Stimulated activated effector memory CD8-positive, alpha-beta T cell treated with anti-CD3 and anti-CD28 coated beads, Interleukin-12 subunit alpha, Interleukin-12 subunit beta, amount 100 ng/mL, for 72 hours (primary cell): Measurements from ENCODE around the gene DOLPP1.
"Not testable (repeated sequence)": the region's sequence is repeated elsewhere in the genome, so short reads cannot be mapped to it uniquely, and the experiment has no call there.

ENCODE experiments used
- ATAC-seq: fragments of 150-1000 bp; cut with Tn5 transposase; 2 replicates; pipeline ENCODE4 v1.10.0; 2021
- DNase-seq, 2 donors: peaks; one replicate each; pipeline ENCODE4 v3.0.0; 2021 to 2022; ENCODE audit warnings: low spot score in 2 of 2
- H3K27ac Mint-ChIP-seq: one replicate; pipeline ENCODE4 v1.8.0; 2022; ENCODE audit warnings: mild to moderate bottlenecking, mixed read lengths
- H3K36me3 Mint-ChIP-seq: one replicate; pipeline ENCODE4 v1.8.0; 2022; ENCODE audit warnings: mild to moderate bottlenecking, mixed read lengths
- H3K4me1 Mint-ChIP-seq: one replicate; pipeline ENCODE4 v1.8.0; 2022; ENCODE audit warnings: mixed read lengths
- H3K4me3 Mint-ChIP-seq: one replicate; pipeline ENCODE4 v1.8.0; 2022; ENCODE audit warnings: mild to moderate bottlenecking, mixed read lengths
- H3K9me3 Mint-ChIP-seq: one replicate; pipeline ENCODE4 v1.8.0; 2022; ENCODE audit warnings: mixed read lengths

DOLPP1 gene

DNA sequence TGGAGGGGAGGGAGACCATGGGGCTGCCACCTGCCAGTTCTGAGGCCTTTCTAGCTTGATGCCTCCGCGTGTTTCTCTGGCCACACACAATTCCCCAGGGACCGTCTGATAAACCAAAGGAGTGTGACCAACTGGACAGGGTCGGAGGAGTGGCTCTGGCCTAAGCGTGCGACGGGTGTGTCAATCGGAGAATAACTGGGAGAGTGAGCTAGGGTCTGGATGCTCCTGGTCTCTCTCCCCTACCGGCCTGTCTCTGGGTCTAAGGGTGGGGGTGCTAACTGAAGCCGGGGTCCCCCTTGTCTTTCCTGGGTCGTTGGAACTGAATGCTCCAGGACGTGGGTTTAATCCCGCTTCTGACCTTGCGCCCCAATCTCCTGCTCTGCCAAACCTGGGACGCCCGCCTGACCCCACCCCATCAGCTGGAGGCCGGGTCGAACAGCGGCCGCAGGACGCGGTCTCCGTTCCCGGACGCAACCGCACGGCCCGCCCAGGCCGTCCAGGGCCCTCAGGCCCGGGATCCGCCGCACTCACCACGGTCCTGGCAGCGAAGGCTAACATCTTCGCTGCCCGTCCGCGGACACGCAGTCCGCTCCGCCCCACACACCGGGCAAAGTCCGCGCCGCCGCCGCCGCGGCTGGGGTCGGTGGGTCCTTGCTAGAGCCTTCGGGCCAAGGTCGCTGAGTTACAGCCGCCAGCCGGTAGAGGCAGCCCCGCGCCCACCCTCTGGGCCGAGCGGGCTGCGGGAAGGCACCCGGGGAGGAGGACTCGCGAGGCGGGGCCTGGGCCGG lies 29.2 kb downstream of the DOLPP1 start:
- no peaks in the 10 kb centered on the region for H3K9me3 Mint-ChIP-seq
- DNase-seq (peak in 1 of 2 donors; percentile 55), ATAC-seq (no peak)
- H3K4me1 Mint-ChIP-seq, result peaks cover 18% of the 10 kb centered on the region
- H3K36me3 Mint-ChIP-seq, result peaks cover 14% of the 10 kb centered on the region
- H3K4me3 Mint-ChIP-seq, result peak overlapping the region; percentile 86
- H3K27ac Mint-ChIP-seq, result peak overlapping the region; percentile 96

DNA sequence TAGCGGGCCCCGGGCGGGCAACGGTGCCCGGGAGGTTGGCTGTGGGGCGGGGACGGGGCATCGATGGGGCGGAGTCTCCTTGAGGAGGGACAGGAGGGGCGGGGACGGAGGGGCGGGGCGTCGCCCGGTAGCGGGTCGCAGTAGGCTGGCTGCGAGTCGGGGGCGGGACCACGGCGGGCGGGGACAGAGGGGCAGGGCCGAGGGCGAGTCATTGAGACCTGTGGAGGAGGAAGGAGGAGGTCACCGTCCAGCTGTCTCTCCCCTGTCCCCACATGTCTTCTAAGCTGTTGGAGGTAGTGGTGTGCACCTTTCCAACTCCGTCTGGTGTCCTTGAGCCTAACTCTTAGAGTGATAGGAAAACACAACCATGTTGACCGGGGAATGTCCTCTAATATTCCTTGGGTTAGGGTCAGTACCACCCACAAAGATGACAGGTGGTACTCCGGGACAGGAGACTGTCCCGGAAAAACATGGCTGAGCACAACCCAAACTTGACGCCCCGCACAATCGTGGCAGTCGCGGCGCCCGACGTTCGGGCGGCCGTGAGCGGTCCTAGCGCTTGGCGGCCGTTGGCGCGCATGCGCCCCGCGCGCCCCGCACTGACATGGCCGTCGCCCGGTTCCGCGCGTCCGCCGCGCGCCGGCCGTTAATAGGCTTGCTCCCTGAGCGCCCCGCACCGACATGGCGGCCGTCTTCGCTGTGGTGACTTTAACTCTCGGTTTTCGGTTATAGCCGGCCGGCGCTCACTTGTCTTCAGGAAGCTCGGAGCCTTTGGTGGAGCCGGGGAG lies 30.0 kb downstream of the DOLPP1 start, which contains the start of the genes CRAT and PTPA:
Gene CRAT (minus strand): TSS at position 54 of the 788 bp plus-strand sequence. CDS start 284 bp downstream, outside the sequence.
Gene PTPA (plus strand): TSS at position 676 of the 788 bp plus-strand sequence. CDS start 186 bp downstream, outside the sequence.
- Mint-ChIP-seq H3K4me3 (peak within 1 kb of the TSS; percentile 86), H3K4me1 (peaks cover 22% of the 10 kb centered on the region), H3K9me3 (no peaks in the 10 kb centered on the region), H3K27ac (peak within 1 kb of the TSS; percentile 96), H3K36me3 (peaks cover 14% of the 10 kb centered on the region)
- DNase-seq (peak; percentile 82 to 93), ATAC-seq (peak; percentile 92)

DNA sequence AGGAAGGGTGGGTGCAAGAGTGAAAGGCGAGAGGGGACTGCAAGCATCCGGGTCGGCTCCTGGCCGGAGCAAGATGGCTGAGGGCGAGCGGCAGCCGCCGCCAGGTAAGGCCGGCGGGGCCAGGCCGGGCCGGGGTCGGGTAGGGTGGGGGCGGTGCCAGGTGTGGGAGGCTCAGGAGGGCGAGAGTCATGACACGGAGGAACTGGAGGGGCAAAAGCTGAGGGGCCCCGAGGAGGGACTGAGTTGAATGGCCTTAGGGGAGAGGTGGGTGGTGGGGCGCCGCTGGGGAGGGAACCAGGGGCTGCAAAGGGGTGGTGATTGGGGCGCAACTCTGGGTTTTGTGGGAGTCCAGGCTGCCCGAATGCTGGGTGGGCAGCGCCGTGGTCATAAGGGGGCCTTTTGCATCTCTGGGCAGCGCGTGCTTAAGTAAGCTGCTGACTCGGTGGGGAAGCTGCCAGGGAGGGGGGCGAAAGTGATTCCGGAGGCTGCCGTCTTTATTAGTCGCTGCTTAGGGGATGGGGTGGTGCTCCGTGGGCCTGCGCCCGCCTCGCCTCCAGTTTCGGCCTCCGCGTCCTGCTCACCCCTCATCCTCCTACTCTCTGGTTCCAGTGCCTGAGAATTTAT lies 30.7 kb downstream of the DOLPP1 start:
- Mint-ChIP-seq H3K9me3 (no peaks in the 10 kb centered on the region), H3K4me3 (peak overlapping the region; percentile 86), H3K27ac (peak overlapping the region; percentile 96), H3K36me3 (peaks cover 13% of the 10 kb centered on the region), H3K4me1 (peaks cover 22% of the 10 kb centered on the region)
- DNase-seq (peak in 1 of 2 donors; percentile 68), ATAC-seq (no peak)

DNA sequence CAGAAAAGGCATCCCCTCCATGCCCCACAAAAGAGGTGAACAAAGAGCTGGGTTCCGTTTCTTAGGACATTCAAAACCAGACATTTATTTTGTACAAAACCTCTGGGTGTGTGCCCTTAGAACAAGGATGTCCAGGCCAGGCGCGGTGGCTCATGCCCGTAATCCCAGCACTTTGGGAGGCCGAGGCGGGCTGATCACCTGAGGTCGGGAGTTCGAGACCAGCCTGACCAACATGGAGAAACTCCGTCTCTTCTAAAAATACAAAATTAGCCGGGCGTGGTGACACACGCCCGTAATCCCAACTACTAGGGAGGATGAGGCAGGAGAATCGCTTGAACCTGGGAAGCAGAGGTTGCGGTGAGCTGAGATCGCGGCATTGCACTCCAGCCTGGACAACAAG lies 31.6 kb downstream of the DOLPP1 start:
- not testable (repeated sequence) for DNase-seq, ATAC-seq, H3K9me3 Mint-ChIP-seq, H3K36me3 Mint-ChIP-seq
- Mint-ChIP-seq H3K27ac (peak overlapping the region; percentile 96), H3K4me1 (peaks cover 22% of the 10 kb centered on the region), H3K4me3 (peak overlapping the region; percentile 86)

DNA sequence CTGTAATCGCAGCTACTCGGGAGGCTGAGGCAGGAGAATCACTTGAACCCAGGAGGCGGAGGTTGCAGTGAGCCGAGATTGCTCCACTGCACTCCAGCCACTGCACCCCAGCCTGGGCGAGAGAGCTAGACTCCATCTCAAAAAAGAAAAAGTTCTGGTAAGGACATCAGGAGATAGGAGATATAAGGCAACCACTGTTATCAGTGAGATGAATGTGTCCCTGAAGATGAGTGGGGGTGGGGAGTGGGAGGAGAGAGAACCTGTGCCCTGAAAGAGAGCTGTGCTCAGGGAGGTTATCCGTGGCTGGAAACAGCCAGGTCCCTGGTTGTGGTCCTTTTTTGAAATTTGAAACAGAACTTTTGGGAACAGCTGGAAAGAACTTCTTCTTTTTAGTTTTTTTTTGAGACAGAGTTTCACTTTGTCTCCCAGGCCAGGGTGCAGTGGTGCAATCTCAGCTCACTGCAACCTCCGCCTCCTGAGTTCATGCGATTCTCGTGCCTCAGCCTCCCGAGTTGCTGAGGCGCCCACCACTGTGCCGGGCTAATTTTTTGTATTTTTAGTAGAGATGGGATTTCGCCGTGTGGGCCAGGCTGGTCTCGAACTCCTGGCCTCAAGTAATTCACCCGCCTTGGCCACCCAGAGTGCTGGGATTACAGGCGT lies 32.9 kb downstream of the DOLPP1 start:
- DNase-seq, result no peak
- no peak overlapping the region for H3K27ac Mint-ChIP-seq
- H3K4me1 Mint-ChIP-seq, result peaks cover 18% of the 10 kb centered on the region
- H3K4me3 Mint-ChIP-seq, result no peak overlapping the region
- ATAC-seq, result no peak
- peaks cover 6% of the 10 kb centered on the region for H3K36me3 Mint-ChIP-seq
- no peaks in the 10 kb centered on the region for H3K9me3 Mint-ChIP-seq

DNA sequence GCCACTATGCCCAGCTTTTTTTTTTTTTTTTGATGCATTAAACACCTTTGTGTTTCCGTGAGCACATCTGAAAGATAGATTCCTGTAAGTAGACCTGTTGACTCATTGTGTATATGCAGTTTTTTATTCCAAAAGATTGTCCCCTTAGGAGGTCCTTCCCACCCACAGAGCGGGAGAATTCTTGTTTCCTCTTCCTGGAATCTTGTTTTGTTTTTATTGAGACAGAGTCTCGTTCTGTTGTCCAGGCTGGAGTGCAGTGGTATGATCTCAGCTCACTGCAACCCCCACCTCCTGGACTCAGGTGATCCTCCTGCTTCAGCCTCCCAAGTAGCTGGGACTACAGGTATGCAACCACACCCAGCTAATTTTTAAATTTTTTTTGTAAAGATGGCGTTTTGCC lies 37.9 kb downstream of the DOLPP1 start:
- peaks cover 7% of the 10 kb centered on the region for H3K4me1 Mint-ChIP-seq
- no peak for ATAC-seq
- H3K36me3 Mint-ChIP-seq, result peaks cover 44% of the 10 kb centered on the region
- no peak for DNase-seq
- H3K4me3 Mint-ChIP-seq, result no peak overlapping the region
- H3K9me3 Mint-ChIP-seq, result no peaks in the 10 kb centered on the region
- H3K27ac Mint-ChIP-seq, result no peak overlapping the region

DNA sequence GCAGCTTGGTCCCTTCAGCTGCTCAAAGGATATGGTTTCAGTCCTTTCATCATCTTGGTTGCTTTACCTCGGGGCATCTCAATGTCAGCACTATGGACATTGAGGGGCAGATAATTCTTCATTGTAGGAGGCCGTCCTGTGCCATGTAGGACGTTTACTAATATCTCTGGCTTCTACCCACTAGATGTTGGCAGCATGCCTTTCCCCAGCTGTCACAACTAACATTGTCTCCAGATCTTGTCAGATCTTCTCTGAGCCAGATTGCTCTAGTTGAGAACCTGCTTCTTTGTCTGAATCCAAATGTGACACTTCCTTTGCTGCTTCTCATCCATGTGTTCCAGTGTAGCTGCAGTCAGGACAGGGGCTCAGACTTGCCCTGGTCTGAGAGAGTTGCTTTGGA lies 40.6 kb downstream of the DOLPP1 start:
- Mint-ChIP-seq H3K27ac (peak overlapping the region; percentile 67), H3K36me3 (peaks cover 71% of the 10 kb centered on the region), H3K4me1 (no peaks in the 10 kb centered on the region), H3K9me3 (no peaks in the 10 kb centered on the region), H3K4me3 (no peak overlapping the region)
- ATAC-seq (no peak), DNase-seq (no peak)

DNA sequence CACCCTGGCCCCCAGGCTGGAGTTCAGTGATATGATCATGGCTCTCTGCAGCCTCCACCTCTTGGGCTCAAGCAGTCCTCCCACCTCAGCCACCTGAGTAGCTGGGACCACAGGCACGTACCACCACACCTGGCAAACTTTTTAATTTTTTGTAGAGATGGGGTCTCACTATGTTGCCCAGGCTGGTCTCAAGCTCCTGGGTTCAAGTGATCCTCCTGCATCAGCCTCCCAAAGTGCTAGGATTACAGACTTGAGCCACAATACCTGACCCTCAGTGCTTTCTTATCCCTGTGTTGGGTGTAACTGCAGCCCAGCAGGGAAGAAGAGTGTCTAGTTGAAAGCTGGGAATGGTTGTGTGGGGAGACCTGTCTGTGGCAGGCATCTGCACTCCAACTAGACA lies 41.2 kb downstream of the DOLPP1 start:
- Mint-ChIP-seq H3K9me3 (no peaks in the 10 kb centered on the region), H3K36me3 (peaks cover 72% of the 10 kb centered on the region), H3K4me1 (no peaks in the 10 kb centered on the region), H3K27ac (no peak overlapping the region), H3K4me3 (no peak overlapping the region)
- ATAC-seq (no peak), DNase-seq (no peak)

DNA sequence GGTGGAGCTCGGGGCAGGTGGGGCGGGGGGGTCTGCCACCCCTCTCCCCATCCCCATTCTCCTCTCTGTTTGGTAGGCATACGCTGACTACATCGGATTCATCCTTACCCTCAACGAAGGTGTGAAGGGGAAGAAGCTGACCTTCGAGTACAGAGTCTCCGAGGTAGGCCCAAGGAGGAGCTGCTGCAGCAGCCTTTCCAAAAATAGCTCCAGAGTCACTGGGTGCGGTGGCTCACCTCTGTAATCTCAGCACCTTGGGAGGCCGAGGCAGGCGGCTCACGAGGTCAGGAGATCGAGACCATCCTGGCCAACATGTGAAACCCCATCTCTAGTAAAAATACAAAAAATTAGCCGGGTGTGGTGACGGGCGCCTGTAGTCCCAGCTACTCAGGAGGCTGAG lies 42.1 kb downstream of the DOLPP1 start:
- peak overlapping the region; percentile 40 for H3K27ac Mint-ChIP-seq
- peaks cover 77% of the 10 kb centered on the region for H3K36me3 Mint-ChIP-seq

DNA sequence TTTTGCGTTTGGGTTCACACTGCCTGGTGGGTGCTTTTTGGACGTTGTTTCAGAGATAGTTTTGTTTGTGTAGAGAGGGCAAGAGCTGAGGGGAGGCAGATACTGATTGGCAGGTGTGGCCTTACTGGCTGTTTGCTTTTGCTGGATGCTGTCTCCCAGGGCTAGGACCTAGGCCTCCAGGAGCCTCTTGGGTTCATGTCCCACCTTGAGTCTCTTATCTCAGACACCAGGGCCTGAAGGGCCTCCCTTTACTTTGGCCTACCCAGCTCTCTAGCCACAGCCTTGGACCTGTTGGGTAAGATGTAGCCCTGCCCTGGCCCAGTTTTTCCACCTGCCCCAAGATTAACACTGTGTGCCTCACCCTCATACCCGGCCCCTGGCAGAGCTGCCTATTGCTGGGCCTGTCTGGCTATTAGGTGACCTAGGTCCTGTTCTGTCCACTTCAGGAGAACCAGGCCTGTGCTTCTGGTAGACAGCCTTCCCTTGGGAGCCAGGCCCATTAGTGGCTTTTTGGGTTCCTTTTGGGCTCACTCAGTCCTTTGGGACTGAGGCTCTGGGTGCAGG lies 43.7 kb downstream of the DOLPP1 start:
- Mint-ChIP-seq H3K36me3 (peaks cover 90% of the 10 kb centered on the region), H3K27ac (peak overlapping the region; percentile 78)
- no peak for ATAC-seq

More for the DNA sequence above, 42.1 kb downstream of the DOLPP1 start:
- not testable (repeated sequence) for H3K9me3 Mint-ChIP-seq, H3K4me1 Mint-ChIP-seq, DNase-seq, H3K4me3 Mint-ChIP-seq, ATAC-seq

DNA sequence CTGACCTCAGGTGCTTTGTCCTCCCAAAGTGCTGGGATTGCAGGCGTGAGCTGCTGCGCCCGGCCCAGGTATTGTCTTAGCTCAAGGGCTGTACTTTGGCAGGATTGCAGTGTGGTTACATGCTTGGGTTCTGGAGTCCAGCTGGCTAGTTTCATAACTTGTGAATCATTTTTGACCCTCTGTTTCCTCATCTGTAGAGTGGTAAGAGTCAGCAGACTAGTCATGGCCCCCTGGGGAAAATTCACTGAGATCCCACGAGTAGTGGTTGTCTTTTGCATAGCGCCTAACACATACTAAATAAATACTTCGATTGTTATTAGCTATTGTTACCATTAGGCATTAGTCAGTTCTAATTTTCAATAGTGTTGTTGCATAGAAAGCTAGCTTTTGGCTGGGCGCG lies 44.6 kb downstream of the DOLPP1 start:
- peaks cover 90% of the 10 kb centered on the region for H3K36me3 Mint-ChIP-seq
- H3K9me3 Mint-ChIP-seq, result no peaks in the 10 kb centered on the region
- ATAC-seq (peak; percentile 48), DNase-seq (no peak)
- H3K4me3 Mint-ChIP-seq, result no peak overlapping the region
- no peaks in the 10 kb centered on the region for H3K4me1 Mint-ChIP-seq
- H3K27ac Mint-ChIP-seq, result no peak overlapping the region

More for the DNA sequence above, 43.7 kb downstream of the DOLPP1 start:
- Mint-ChIP-seq H3K4me1 (no peaks in the 10 kb centered on the region), H3K4me3 (no peak overlapping the region), H3K9me3 (no peaks in the 10 kb centered on the region)
- no peak for DNase-seq

DNA sequence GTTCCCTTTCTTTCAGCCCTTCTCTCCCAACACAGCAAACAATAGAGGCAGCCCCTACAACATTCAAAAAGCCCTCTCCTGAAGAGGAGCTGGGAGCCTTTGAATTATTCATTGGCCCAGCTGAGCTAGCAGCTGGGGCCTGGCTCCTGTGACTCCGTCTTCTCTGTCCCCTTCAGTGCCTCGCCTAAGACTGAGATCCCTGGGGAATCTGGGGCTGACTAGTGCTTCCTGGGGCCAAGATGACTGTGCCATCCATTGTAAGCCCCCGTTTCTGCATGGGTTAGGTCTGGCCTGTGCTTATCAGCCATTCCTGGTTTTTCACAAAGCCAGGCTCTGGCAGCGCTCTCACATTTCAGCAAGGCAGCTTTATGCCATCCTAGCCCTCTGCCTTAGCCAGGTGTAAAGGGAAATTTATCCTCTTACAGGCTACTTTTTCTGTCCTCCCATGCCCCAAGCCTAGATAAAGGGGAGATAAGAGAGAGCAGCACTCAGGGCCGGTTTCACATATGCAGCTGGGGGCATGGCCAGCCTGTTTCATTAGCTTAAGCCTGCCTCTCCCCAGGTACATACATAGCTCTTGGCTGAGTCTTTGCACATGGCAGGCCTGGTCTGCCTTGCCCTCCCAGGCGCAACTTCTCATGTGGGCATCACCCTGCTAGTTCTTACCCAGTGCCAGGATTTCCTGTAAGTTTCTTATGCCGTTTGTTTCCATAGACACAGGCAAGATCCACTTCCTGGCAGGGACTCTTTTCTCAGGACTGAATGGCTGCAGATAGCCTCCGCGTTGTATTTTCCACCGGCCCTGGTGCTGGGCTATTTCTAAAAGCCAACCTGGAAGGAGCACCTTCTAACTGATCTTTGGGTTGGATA lies 46.1 kb downstream of the DOLPP1 start:
- ATAC-seq, result no peak
- Mint-ChIP-seq H3K36me3 (peaks cover 82% of the 10 kb centered on the region), H3K4me1 (peaks cover 7% of the 10 kb centered on the region), H3K4me3 (no peak overlapping the region), H3K9me3 (no peaks in the 10 kb centered on the region), H3K27ac (peak overlapping the region; percentile 43)
- no peak for DNase-seq

DNA sequence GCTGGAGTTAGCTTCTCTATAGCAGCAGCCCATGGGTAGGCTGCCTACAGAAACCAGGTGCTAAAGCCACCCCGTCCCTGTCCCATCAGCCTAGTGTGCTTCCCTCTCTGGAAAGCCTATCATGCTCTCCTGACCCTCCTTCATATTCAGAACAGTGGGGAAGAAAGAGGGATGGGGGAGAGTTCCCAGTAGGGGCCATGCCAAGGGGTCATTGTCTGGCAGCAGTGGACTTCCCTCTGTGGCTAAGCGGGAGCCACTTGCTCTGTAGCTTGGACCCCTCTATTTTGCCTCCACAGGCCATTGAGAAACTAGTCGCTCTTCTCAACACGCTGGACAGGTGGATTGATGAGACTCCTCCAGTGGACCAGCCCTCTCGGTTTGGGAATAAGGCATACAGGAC lies 47.8 kb downstream of the DOLPP1 start:
- Mint-ChIP-seq H3K27ac (peak overlapping the region; percentile 48), H3K36me3 (peaks cover 74% of the 10 kb centered on the region), H3K9me3 (no peaks in the 10 kb centered on the region), H3K4me3 (no peak overlapping the region), H3K4me1 (peaks cover 9% of the 10 kb centered on the region)
- no peak for ATAC-seq
- DNase-seq, result no peak

DNA sequence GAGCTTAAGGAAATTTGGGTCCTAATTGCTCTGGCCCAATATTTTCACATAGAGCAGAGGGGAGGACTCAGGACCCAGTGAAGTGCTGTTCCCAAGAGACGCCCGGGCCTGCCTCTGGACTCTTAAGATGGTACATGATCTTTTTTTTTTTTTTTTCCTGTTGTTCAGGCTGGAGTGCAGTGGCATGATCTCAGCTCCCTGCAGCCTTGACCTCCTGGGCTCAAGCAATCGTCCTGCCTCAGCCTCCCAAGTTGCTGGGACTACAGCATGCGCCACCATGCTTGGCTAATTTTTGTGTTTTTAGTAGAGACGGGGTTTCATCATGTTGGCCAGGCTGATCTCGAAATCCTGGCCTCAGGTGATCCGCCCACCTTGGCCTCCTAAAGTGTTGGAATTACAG lies 49.4 kb downstream of the DOLPP1 start:
- peaks cover 69% of the 10 kb centered on the region for H3K36me3 Mint-ChIP-seq
- not testable (repeated sequence) for H3K9me3 Mint-ChIP-seq, H3K4me3 Mint-ChIP-seq, H3K27ac Mint-ChIP-seq, H3K4me1 Mint-ChIP-seq, ATAC-seq, DNase-seq
